GM19395 (cell line): ENCODE data around the gene TIPARP.
"Not testable (repeated sequence)": the region's sequence is repeated elsewhere in the genome, so short reads cannot be mapped to it uniquely, and the experiment has no call there.

Experiments used
- ATAC-seq: cut with Tn5 transposase; IDR thresholded peaks from one replicate; pipeline ENCODE4 v1.9.1; 2021; ENCODE audit warnings: mild to moderate bottlenecking, moderate library complexity; ENCODE audit not compliant: unreplicated experiment

The TIPARP gene

GRCh38 chr3:156707588-156707987 is 33.2 kb downstream of the TIPARP start:
- no peak for ATAC-seq

- no peak for ATAC-seq
These were observed 36.0 kb downstream of the TIPARP start for GRCh38 chr3:156710429-156710828.

GRCh38 chr3:156711113-156711512 is 36.7 kb downstream of the TIPARP start:
- no peak for ATAC-seq

GRCh38 chr3:156711944-156712343 is 37.6 kb downstream of the TIPARP start:
- ATAC-seq, result peak; percentile 90

GRCh38 chr3:156716105-156716862 is 41.9 kb downstream of the TIPARP start:
- ATAC-seq, result no peak

GRCh38 chr3:156718622-156719306 is 44.4 kb downstream of the TIPARP start:
- no peak for ATAC-seq

- ATAC-seq, result no peak
These were observed 46.4 kb downstream of the TIPARP start for GRCh38 chr3:156720826-156721225.

GRCh38 chr3:156721687-156722618 is 47.6 kb downstream of the TIPARP start:
- no peak for ATAC-seq

GRCh38 chr3:156723182-156723619 is 48.8 kb downstream of the TIPARP start:
- no peak for ATAC-seq

- no peak for ATAC-seq
These were observed 51.3 kb downstream of the TIPARP start for GRCh38 chr3:156725682-156726081.

GRCh38 chr3:156726456-156726855 is 52.1 kb downstream of the TIPARP start:
- ATAC-seq, result no peak

- ATAC-seq, result peak; percentile 93
These were observed 53.3 kb downstream of the TIPARP start for GRCh38 chr3:156727519-156728205.

- peak; percentile 20 for ATAC-seq
These were observed 54.0 kb downstream of the TIPARP start for GRCh38 chr3:156728267-156728985.

GRCh38 chr3:156729460-156730179 is 55.2 kb downstream of the TIPARP start:
- no peak for ATAC-seq

GRCh38 chr3:156731813-156732212 is 57.4 kb downstream of the TIPARP start:
- no peak for ATAC-seq

GRCh38 chr3:156732261-156732660 is 57.9 kb downstream of the TIPARP start:
- no peak for ATAC-seq

GRCh38 chr3:156732715-156733421 is 58.5 kb downstream of the TIPARP start:
- ATAC-seq, result no peak

GRCh38 chr3:156734661-156735060 is 60.3 kb downstream of the TIPARP start:
- ATAC-seq, result not testable (repeated sequence)

- ATAC-seq, result no peak
These were observed 61.1 kb downstream of the TIPARP start for GRCh38 chr3:156735471-156735870.
